D721Med (cell line): ENCODE results near the gene PDZRN4.
"Not testable (repeated sequence)": the region's sequence is repeated elsewhere in the genome, so short reads cannot be mapped to it uniquely, and the experiment has no call there.

Experiments
- DNase-seq: peaks from one replicate; pipeline ENCODE4 v3.0.0; 2011; ENCODE audit warnings: low spot score; ENCODE audit not compliant: insufficient read length
- FAIRE-seq: peaks from 2 replicates; lab custom pipeline; 2011; peaks lifted over from hg19 to GRCh38; lab: Jason Lieb, UNC
- TF ChIP-seq, protein P1 (sequence below): IDR thresholded peaks from 2 replicates; pipeline ENCODE4 v1.5.1; 2012; ENCODE audit warnings: mild to moderate bottlenecking, control low read depth; ENCODE audit not compliant: insufficient read depth; ENCODE audit errors: missing control alignments

PDZRN4 gene

DNA sequence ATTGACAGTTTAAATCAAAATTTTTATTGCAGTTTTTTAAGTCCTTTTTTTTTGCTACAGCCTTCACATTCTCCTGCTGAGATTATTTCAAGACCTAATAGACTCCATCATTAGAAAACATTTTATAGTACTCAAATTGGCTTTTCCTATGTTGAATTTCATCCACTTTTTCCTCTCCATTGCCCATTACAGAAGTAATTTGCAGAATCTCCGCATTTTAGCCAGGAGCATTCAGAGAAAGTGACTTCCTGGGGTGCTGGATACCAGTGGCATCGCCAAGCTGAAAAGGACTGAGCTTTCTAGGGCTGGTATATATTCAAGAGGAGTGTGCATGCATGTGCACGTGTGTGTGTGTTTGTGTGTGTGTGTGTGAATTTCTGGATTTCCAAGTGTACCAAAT lies 340.8 kb downstream of the PDZRN4 start:
- no peak for DNase-seq
- TF ChIP-seq, protein P1, sequence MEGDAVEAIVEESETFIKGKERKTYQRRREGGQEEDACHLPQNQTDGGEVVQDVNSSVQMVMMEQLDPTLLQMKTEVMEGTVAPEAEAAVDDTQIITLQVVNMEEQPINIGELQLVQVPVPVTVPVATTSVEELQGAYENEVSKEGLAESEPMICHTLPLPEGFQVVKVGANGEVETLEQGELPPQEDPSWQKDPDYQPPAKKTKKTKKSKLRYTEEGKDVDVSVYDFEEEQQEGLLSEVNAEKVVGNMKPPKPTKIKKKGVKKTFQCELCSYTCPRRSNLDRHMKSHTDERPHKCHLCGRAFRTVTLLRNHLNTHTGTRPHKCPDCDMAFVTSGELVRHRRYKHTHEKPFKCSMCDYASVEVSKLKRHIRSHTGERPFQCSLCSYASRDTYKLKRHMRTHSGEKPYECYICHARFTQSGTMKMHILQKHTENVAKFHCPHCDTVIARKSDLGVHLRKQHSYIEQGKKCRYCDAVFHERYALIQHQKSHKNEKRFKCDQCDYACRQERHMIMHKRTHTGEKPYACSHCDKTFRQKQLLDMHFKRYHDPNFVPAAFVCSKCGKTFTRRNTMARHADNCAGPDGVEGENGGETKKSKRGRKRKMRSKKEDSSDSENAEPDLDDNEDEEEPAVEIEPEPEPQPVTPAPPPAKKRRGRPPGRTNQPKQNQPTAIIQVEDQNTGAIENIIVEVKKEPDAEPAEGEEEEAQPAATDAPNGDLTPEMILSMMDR: no peak
- no peak for FAIRE-seq

DNA sequence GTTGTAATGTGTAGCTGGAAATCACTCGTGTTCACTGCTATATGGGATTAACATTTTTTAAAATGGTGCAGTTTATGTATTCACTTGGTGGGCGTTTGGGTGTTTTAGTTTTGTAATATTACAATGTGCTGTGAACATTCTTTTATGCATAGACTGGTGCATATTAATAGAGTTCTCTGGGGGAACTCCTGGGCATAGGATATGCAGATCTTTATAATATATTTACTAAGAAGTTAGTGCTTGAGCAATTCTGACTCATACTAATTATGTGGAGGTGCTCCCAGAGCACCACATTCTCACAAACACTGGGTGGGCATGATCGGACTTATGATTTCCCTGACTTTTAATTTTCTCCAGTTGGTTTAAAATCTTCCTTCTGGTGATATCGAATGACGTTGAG lies 342.3 kb downstream of the PDZRN4 start:
- TF ChIP-seq, protein P1: no peak
- DNase-seq (no peak), FAIRE-seq (no peak)

DNA sequence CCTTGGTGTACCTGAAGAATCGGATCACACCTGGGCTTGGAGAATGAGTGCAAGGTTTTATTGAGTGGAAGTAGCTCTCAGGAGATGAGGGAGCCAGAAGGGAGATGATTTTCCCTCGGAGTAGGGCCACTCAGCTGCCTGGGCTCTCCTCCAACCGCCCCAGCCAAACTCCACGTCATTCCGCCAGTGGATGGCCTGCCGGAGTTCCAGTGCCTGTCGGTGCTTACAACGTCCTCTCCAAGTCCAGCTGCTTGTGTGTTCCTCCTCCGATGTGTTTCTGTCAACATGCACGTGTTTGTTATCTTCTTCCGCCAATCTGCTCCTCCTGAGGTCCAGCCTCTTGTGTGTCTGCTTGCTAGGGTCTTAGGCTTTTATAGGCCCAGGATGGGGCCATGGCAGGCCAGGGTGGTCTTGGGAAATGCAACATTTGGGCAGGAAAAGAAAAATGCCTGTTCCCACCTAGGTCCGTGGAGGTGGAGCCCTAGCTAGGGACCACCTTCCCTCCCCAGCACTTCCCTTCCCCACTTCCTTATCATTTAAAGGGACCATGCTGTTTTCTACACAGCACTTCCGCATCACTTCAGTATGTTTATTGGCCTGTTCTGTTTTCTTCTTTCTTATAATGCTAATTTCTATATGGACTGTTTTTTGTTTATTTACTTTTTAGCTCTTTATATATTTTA lies 343.2 kb downstream of the PDZRN4 start:
- DNase-seq (no peak), FAIRE-seq (no peak)
- TF ChIP-seq, protein P1: no peak

DNA sequence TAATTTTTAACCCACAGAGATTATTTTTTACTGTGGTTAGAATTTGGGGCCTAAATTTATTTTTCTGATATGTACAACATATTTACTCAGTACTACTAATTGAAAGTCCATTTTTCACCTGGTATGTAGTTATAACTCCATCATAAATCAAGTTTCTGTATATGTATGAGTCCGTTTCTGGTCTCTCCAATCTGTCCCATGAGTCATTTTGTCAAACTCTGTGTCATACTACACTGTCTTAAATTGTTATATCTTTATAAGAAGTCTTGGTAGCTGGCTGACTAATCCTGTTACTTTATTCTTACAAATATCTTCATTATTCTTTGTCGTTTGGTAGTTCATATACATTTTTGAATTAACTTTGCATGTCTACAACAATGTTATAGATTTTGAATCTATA lies 344.0 kb downstream of the PDZRN4 start:
- TF ChIP-seq, protein P1: no peak
- DNase-seq (no peak), FAIRE-seq (no peak)

DNA sequence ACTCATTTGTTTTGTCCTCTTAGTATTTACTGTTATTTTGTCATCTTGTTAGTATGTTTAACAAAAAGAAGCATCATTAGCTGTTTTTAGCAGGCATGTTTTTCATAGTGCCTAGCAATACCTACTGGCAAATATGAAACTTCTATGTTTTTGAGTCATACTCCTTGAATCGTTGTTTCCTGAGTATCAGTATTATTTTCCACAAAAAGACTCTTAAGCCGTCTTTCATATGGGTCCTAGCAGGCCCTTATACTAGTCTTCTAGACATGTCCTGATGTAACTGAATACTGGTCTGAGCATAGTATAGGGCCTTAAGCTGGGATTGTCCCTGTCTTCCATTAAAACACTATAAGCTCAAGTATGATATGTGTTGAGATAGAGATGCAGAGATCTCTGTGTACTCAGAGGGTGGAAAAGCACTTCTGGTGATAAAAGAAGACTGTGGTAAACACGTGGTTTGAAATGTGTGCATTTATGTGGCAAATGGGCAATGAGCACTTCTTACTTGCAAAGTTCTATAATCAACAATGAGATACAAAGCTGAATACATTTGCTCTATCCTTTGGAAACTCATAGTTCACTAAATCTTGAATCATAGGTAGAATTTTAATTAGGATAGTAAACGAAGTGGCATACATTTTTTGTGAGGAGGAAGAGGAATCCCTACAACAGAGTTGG lies 348.8 kb downstream of the PDZRN4 start:
- TF ChIP-seq, protein P1: no peak
- DNase-seq (no peak), FAIRE-seq (no peak)

DNA sequence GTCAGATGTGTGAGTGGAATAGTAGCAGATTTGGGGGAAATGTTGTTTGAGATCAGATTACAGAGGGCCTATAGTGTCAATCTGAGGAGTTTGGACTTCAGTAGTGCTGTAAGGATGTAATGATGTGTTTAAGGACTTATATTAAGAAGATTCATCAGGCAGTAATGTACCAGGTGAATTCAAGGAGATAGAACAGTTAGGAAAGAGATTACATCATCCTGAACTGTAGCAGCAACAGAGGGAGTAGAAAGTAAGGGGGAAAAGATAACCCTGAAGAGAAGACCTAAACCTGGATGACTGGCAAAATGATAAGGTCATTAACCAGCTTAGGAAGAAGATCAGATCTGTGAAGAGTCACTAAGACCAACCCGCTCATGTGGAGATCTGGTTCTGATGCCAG lies 349.4 kb downstream of the PDZRN4 start:
- FAIRE-seq (no peak), DNase-seq (no peak)
- TF ChIP-seq, protein P1: no peak

DNA sequence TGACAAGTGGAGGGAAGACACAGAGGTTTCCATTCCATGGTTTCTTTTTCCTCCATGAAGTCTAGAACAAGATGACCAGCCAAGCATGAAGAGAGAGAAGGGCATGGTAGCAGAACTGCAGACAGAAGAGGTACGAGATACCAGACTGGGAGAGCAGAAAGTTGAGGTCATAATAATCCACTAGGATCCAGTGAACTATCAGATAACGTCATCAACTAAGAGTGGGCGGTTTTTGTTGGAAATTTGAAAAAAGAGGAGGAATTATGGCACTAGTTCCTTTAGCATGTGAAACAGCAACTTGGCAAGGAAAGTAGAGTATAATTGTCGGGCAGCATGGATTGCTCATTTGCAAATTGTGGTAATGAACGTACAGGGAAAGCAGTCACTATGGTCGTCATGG lies 357.6 kb downstream of the PDZRN4 start:
- FAIRE-seq: no peak
- DNase-seq: no peak
- TF ChIP-seq, protein P1: no peak

DNA sequence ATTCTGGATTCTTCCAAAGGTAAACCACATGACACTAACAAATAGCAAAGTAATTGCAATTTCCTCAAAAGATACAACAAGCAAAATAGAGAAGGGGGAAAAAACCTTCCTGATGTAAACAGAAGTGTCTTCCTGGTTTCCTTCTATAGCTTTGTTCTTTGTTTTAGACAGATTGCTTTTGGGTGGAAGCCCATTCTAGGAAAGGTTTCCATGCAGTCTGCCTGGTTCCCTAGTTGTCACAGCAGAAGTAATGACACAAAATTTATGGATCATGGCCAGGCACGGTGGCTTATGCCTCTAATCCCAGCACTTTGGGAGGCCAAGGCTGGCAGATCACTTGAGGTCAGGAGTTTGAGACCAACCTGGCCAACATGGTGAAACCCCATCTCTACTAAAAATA lies 359.0 kb downstream of the PDZRN4 start:
- DNase-seq: not testable (repeated sequence)

More for the DNA sequence above, 359.0 kb downstream of the PDZRN4 start:
- not testable (repeated sequence) for FAIRE-seq
